ENCODE results near the gene PTPN7. TPM values are rescaled to one million over a fixed set of nuclear protein-coding genes. Genes with fewer than 3 reads are reported as not detected.
"Not testable (repeated sequence)": the region's sequence is repeated elsewhere in the genome, so short reads cannot be mapped to it uniquely, and the experiment has no call there.

Gene PTPN7
- polyA plus RNA-seq, 1 donor = 1.3 TPM

- no peak for DNase-seq
Observed at GRCh38 chr1:202189918-202190715, 29.7 kb upstream of the PTPN7 start.

DNA sequence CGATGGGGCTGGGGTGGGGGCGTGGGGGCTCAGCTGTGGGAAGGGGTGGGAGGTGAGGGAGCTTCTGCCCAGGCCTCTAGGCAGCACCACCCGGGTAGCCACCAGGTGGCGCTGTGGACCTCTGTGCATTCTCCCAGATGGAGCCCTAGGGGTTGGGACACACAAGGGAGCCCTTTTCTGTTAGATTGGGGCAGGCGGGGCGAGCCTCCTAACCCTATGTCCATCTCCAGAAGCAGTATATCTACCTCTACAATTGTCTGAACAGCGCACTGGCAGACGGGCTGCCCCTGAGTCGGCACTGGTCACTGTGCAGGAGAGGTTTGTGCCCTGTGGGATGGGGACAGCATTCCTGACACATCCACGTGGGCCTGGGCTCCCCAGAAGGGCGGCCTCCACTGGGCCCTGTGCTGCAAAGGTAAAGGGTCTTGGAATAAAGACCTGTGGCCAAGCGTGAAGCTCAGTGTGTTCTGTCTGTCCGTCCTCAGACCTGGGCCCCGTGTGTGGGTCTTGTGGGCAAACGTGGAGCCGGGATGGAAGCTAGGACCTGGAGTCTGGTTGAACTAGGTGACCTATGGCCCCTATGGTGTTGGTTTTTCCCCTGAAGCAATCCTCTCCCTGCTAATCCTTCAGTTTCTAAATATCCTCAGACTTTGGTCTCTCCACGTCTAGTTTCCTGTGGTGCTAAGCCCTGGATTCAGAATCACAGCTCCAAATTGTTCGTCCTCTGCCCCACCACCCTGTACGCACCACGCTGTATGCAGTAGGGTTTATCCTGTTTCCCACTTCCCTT is 28.8 kb upstream of the PTPN7 start:
- DNase-seq = no peak

GRCh38 chr1:202187697-202188407 is 27.4 kb upstream of the PTPN7 start:
- no peak for DNase-seq

DNA sequence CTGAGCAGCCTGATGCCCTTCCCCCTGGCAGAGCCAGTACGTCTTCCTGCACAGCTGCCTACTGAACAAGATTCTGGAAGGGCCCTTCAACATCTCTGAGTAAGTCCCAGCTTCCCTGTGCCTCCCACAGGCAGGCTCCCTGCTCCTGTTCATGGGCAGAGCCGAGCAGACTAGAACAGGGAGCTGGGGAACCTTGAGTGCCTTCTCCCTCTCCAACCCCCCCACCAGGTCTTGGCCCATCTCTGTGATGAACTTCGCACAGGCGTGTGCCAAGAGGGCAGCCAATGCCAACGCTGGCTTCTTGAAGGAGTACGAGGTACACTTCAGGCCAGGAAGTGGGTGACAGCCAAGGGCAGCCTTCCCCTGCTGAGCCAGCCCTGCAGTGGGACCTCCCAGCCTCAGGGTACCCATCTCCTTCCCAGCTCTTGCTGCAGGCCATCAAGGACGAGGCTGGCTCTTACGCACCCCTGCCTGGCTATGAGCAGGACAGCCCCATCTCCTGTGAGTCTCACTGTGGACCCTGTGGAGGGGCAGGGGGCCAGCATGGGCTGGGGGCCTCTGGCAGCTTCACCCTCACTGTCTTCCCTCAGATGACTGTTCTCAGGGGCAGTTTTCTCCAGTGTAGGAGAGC is 26.8 kb upstream of the PTPN7 start:
- no peak for DNase-seq

DNA sequence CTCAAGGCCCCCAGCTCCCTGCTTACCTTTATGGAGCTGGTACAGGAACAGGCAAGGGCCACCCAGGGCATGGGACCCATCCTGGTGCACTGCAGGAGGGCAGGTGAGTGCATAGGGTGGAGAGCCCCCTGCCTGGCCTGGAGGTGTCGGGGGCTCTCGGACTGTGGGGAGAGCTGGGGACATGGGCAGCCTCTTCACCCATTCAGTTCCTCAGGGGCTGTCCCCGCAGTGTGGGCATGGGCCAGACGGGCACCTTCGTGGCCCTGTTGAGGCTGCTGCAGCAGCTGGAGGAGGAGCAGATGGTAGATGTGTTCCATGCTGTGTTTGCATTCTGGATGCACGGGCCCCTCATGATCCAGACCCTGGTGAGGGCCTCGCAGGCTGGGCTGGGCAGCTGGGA is 25.9 kb upstream of the PTPN7 start:
- no peak for DNase-seq

- peak; percentile 86 for DNase-seq
Observed at GRCh38 chr1:202184750-202185460, 24.5 kb upstream of the PTPN7 start.

DNA sequence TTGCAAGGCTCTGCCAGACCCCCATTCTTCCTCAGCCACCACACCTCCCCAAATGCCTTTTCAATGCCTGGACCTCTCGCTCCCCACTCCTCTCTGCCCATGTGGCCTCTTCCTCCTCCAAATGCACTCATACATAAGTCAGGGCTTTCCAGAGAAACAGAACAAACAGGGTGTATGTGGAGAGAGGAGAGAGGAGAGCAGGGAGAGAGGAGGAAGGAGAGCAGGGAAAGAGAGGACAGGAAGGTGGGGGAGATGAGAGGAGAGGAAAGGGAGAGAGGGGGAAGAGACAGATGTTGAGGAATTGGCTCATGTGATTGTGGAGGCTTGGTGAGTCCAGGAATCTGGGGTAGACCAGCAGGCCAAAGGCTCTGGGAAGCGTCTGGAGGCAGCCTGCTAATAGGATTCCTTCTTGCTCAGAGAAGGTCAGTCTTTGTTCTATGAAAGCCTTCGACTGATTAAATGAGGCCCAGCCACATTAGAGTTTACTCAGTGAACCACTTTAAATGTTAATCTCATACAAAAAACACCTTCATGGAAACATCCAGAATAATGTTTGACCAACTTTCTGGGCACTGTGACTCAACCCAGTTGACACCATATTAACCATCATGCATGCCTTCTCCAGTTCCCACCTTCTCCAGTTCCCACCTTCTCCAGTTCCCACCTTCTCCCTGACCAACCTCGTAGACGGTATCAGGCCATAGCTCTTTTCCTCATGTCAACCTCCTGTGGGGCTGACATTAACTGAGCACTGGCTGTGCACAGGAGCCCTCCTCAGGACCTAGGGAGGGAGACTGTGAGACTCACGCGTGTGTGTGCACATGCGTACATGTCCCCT is 21.9 kb upstream of the PTPN7 start:
- DNase-seq = no peak

- no peak for DNase-seq
Observed at GRCh38 chr1:202181586-202181985, 21.2 kb upstream of the PTPN7 start.

DNA sequence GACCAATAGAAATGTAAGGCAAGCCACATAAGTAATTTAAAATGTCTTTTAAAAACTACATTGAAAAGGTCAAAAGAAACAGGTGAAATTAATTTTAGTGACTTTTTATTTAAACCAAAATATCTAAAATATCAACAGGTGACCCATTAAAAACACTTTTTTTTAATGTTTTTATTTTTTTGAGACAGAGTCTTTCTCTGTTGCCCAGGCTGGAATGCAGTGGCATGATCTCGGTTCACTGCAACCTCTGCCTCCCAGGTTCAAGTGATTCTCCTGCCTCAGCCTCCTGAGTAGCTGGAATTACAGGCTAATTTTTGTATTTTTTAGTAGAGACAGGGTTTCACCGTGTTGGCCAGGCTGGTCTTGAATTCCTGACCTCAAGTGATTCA is 20.3 kb upstream of the PTPN7 start:
- not testable (repeated sequence) for DNase-seq

GRCh38 chr1:202179828-202180750 is 19.7 kb upstream of the PTPN7 start:
- no peak for DNase-seq

DNA sequence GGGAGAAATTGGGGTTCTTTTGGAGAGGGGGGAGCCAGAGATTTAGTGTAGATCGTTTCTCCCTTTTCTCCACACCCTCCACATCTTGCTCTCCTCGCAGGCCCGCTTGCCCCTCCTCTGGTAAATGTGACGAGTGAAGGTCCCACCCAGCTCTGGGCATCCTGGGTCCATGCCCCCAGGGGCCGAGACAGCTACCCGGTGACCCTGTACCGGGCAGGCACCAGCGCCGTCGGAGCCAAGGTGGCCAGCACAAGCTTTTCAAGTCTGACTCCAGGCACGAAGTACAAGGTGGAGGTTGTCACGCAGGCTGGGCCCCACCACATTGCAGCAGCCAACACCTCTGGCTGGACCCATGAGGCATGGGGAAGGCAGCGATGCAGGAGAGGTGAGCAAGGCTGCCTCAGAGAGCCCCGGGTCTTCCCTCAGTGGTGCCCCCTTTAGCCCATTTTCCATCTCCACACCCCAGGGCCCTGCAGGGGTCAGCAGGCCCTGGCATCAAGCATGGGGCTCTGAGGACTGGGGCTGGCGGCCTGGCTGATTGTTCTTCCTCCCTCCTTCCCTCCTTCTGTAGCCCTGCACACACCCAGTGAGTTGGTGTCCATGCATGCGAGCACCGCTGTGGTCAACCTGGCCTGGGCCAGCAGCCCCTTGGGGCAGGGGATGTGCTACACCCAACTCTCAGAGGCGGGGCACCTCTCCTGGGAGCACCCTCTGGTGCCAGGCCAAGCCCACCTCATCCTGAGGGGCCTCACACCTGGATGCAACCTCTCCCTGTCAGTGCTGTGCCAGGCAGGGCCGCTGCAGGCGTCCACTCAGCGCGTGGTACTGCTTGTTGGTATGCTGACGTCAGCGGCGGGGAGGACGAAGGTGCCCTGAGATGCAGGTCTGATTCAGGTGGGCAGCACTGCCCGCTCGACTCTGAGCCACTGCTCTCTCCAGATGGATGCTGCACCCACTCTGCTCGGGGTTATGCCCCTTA is 16.8 kb upstream of the PTPN7 start:
- no peak for DNase-seq

GRCh38 chr1:202173993-202174392 is 13.6 kb upstream of the PTPN7 start:
- DNase-seq = no peak

DNA sequence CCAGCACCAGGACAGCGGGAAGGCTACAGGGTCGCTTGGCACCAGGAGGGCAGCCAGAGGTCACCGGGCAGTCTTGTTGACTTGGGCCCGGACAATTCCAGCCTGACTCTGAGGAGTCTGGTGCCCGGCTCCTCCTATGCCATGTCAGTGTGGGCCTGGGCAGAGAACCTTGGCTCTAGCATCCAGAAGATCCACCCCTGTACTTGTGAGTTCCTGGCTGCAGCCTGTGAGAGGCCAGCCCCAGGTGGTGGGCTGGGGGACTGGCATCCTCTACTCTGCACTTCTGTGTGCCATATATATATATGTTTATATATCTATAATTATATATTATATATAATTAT is 11.6 kb upstream of the PTPN7 start:
- no peak for DNase-seq

DNA sequence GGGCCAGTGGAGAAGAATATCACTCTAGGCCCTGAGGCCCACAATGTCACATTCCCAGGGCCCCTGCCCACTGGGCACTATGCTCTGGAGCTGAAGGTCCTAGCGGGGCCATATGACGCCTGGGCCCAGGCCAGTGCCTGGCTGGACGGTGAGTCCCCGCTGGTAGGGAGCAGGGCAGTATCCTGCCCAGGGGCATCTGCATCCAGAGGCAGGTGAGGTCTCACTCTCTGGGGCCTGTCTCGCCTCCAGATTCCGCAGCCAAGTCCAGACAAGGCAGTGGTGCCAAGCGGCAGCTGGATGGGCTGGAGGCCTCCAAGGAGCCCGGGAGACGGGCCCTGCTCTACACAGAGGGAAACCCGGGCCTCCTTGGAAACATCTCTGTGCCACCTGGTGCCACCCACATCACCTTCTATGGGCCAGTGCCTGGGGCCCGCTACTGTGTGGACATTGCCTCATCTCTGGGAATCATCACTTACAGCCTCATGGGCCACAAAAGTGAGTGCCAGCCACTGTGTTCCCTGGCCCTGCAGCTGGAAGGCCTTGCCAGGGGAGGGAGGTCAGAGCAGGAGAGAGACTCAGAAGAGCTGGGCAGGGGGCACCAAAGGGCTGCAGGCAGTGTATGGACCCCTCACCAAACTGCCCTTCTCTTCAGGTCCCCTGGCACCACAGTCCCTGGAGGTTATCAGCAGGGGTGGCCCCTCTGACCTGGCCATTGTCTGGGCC is 11.1 kb upstream of the PTPN7 start:
- no peak for DNase-seq

GRCh38 chr1:202170726-202171125 is 10.3 kb upstream of the PTPN7 start:
- DNase-seq = no peak

GRCh38 chr1:202168861-202169260 is 8.5 kb upstream of the PTPN7 start:
- no peak for DNase-seq

- no peak for DNase-seq
Observed at GRCh38 chr1:202167708-202168415, 7.5 kb upstream of the PTPN7 start.
